ENCODE results near the gene GIGYF1. TPM values are rescaled to one million over a fixed set of nuclear protein-coding genes. Genes with fewer than 3 reads are reported as not detected.
"Not testable (repeated sequence)": the region's sequence is repeated elsewhere in the genome, so short reads cannot be mapped to it uniquely, and the experiment has no call there.

GIGYF1 gene
- total and polyA plus RNA-seq, 7 donors: 3.5 to 47.1 (median 26.5) TPM

DNA sequence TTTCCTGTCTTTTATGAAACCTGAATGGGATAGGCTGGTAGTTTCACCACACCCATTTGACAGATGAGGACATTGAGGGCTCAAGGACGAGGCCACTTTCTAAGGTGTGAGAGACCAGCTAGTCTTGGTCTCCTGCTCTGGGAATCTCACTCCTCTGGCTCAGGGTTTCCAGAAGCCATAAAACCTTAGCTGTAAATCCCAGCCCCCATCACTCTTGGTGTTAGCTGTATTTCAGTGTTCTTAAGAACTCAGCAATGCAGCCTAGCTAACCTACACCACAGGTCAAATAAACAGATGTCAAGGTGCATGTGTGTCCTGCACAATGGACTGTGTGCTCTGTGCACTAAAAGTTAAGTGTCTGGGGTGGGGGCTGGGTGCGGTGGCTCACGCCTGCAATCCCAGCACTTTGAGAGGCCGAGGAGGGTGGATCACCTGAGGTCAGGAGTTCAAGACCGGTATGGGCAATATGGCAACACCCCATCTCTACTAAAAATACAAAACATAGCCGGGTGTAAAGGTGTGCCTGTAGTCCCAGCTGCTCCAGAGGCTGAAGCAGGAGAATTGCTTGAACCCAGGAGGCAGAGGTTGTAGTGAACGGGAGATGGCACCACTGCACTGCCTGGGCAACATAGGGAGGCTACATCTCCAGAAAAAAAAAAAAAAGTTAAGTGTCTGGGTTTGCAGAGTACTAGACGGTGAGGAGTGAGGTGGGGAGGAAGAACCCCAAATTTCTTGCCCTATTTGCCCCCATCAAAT is 25.7 kb upstream of the GIGYF1 start:
- TF ChIP-seq EP300 (IDR thresholded peaks at IDR 0.05) (no peak), POLR2A (IDR thresholded peaks at IDR 0.05) (no peak), POLR2AphosphoS5 (IDR thresholded peaks at IDR 0.05) (no peak)
- TF ChIP-seq, protein P1, sequence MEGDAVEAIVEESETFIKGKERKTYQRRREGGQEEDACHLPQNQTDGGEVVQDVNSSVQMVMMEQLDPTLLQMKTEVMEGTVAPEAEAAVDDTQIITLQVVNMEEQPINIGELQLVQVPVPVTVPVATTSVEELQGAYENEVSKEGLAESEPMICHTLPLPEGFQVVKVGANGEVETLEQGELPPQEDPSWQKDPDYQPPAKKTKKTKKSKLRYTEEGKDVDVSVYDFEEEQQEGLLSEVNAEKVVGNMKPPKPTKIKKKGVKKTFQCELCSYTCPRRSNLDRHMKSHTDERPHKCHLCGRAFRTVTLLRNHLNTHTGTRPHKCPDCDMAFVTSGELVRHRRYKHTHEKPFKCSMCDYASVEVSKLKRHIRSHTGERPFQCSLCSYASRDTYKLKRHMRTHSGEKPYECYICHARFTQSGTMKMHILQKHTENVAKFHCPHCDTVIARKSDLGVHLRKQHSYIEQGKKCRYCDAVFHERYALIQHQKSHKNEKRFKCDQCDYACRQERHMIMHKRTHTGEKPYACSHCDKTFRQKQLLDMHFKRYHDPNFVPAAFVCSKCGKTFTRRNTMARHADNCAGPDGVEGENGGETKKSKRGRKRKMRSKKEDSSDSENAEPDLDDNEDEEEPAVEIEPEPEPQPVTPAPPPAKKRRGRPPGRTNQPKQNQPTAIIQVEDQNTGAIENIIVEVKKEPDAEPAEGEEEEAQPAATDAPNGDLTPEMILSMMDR (IDR thresholded peaks at IDR 0.05): no peak
- no peak for DNase-seq
- H3K27me3 ChIP-seq: peaks cover 26 to 58% (median 27%) of the 10 kb centered on the region in 3 donors
- WGBS, 2 donors: 7 to 44% methylated on average over 8 of the region's 8 CpGs
- H3K4me1 ChIP-seq: peaks cover 0 to 9% (median 8%) of the 10 kb centered on the region in 4 donors
- H3K36me3 ChIP-seq: no peaks in the 10 kb centered on the region
- no peak overlapping the region for H3K4me3 ChIP-seq
- intact Hi-C loops (cut with DNase I): no loop called here
- H3K9me3 ChIP-seq: no peaks in the 10 kb centered on the region
- H3K27ac ChIP-seq: no peak overlapping the region

DNA sequence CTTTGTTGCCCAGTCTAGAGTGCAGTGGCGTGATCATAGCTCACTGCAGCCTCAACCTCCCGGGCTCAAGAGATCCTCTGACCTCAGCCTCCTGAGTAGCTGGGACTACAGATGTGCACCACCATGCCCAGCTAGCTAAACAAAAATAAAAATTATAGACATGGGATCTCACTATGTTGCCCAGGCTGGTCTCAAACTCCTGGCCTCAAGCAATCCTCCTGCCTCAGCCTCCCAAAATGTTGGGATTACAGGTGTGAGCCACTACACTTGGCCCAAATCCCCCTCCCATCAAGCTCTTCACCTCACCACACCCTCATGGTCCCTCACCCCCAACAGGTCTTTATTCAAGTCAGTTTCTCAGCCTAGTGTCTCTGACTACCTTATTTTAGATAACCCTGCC is 23.0 kb upstream of the GIGYF1 start:
- 95 to 96% methylated on average over 2 of the region's 2 CpGs for whole genome bisulfite sequencing, 2 donors
- intact Hi-C loops (cut with DNase I); H3K27ac ChIP-seq; H3K4me1 ChIP-seq; H3K9me3 ChIP-seq; H3K36me3 ChIP-seq; H3K4me3 ChIP-seq; DNase-seq: not testable (repeated sequence)
- H3K27me3 ChIP-seq: peaks cover 22 to 36% (median 23%) of the 10 kb centered on the region in 3 donors

DNA sequence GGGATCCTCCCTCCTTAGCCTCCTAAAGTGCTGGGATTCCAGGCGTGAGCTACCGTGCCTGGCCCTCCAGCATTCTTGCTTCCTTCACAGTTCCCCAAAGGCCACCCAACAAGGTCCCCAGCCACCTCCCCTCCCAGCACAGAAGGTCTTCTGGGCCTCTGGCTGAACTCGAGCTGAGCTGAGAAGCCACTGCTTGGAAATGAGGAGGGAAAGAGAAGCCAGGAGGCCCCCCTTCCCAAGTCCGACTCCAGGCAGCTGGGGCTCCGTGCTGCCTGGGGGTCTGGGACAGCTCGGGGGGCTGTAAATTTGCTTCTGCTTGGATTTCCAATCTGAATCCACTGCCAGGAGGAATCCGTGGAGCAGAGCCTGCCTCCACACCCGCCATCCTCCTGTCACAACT is 20.7 kb upstream of the GIGYF1 start:
- intact Hi-C loops (cut with DNase I): no loop called here
- no peaks in the 10 kb centered on the region for H3K9me3 ChIP-seq
- WGBS, 2 donors: 77 to 80% methylated on average over 8 of the region's 8 CpGs

DNA sequence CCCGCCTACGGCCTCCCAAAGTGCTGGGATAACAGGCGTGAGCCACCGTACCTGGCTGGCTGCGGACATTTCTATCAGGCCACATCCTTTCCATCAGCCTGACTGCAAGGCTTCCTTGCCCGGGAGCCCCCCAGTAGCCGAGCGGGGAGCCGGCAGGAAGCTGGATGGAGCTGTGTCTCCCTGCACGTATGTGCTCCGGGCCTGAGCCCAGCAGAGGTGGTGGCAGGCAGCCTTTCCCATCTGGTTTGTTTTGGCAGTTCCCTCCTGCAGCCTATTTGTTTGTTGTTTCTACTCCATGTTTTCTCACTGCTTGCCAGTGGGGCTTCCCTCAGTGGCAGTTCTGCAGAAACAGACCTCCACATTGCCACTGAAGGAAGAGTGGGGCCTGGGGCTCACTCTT is 17.3 kb upstream of the GIGYF1 start:
- intact Hi-C loops (cut with DNase I): no loop called here
- H3K9me3 ChIP-seq: no peaks in the 10 kb centered on the region
- no peak for DNase-seq
- WGBS, 2 donors: 91 to 92% methylated on average over 11 of the region's 11 CpGs
- no peaks in the 10 kb centered on the region for H3K27me3 ChIP-seq
- no peak overlapping the region for H3K27ac ChIP-seq
- no peak for TF ChIP-seq EP300 (IDR thresholded peaks at IDR 0.05)
- no peak for TF ChIP-seq POLR2AphosphoS5 (IDR thresholded peaks at IDR 0.05)
- no peak for TF ChIP-seq POLR2A (IDR thresholded peaks at IDR 0.05)
- TF ChIP-seq, protein P1 (IDR thresholded peaks at IDR 0.05): no peak
- peaks cover 0 to 16% (median 14%) of the 10 kb centered on the region in 4 donors for H3K4me1 ChIP-seq
- H3K36me3 ChIP-seq: peaks cover 0 to 13% (median 0%) of the 10 kb centered on the region in 4 donors
- no peak overlapping the region for H3K4me3 ChIP-seq

More for the DNA sequence above, 20.7 kb upstream of the GIGYF1 start:
- Histone ChIP-seq H3K36me3 (no peaks in the 10 kb centered on the region), H3K4me1 (no peaks in the 10 kb centered on the region), H3K4me3 (no peak overlapping the region), H3K27ac (no peak overlapping the region), H3K27me3 (peaks cover under 1 to 13% (median 5%) of the 10 kb centered on the region in 3 donors)
- TF ChIP-seq, protein P1 (IDR thresholded peaks at IDR 0.05): no peak
- TF ChIP-seq EP300 (IDR thresholded peaks at IDR 0.05) (no peak), POLR2A (IDR thresholded peaks at IDR 0.05) (no peak), POLR2AphosphoS5 (IDR thresholded peaks at IDR 0.05) (no peak)
- DNase-seq: no peak

DNA sequence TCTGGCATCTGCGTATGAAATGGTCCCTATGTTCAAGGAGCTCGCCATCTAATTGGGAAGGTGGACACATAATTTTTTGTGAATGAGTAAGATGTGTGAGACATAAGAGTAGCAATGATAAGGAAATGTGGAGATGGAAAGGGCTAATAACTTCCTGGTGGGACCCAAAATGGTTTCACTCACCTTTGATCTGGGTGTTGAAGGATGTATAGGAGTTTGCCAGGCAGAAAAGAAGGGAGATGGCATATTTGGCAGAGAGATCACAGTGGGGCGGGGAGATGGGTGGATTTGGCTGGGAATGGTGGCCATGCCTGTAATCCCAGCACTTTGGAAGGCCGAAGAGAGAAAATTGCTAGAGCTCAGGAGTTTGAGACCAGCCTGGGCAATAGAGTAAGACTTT is 16.4 kb upstream of the GIGYF1 start:
- intact Hi-C loops (cut with DNase I): no loop called here

More for the DNA sequence above, 16.4 kb upstream of the GIGYF1 start:
- H3K27ac ChIP-seq: no peak overlapping the region
- H3K4me1 ChIP-seq: peaks cover 0 to 18% (median 15%) of the 10 kb centered on the region in 4 donors
- no peak overlapping the region for H3K4me3 ChIP-seq
- TF ChIP-seq, protein P1 (IDR thresholded peaks at IDR 0.05): no peak
- no peak for TF ChIP-seq POLR2AphosphoS5 (IDR thresholded peaks at IDR 0.05)
- TF ChIP-seq POLR2A (IDR thresholded peaks at IDR 0.05): no peak
- no peak for TF ChIP-seq EP300 (IDR thresholded peaks at IDR 0.05)
- H3K36me3 ChIP-seq: peaks cover 0 to 13% (median 0%) of the 10 kb centered on the region in 4 donors
- WGBS, 2 donors: 74 to 94% methylated on average over 4 of the region's 4 CpGs
- DNase-seq: no peak
- no peaks in the 10 kb centered on the region for H3K27me3 ChIP-seq
- no peaks in the 10 kb centered on the region for H3K9me3 ChIP-seq
